DOHH2 (cell line): Measurements from ENCODE around the gene CDH4.

Source experiments
- EZH2phosphoT487 ChIP-seq: fragments of 200-600 bp; sonication (generic); IDR thresholded peaks from 2 replicates; pipeline ENCODE4 v1.6.1; 2017; ENCODE audit warnings: borderline replicate concordance, mild to moderate bottlenecking, antibody characterized with exemption, low read length, moderate library complexity, mixed read lengths
- TF ChIP-seq, protein P1 (sequence below): fragments of 200-600 bp; sonication (generic); IDR thresholded peaks from one replicate; pipeline ENCODE4 v1.5.1; 2014; ENCODE audit warnings: antibody characterized with exemption, mild to moderate bottlenecking, low read depth, low read length; ENCODE audit not compliant: poor library complexity, severe bottlenecking

DNA sequence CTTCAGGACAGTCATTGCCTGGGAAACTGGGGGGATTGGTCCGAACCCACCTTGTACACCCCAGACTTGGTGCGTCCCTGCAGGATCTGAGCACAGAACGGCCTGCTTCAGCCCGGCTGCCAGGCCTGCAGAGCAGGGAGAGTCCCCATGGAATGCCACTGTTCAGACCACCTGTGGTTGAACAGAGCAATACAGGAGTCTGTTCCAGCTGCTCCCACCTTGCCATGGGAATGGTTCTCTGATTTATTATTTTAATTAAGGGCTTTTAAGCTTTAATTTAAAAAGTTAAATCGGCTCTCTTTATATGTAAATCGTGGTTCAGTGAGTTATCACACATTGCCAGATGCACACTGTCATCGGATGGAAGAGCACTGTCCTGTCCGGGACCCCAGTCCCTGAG lies 310.4 kb downstream of the CDH4 start:
- TF ChIP-seq, protein P1, sequence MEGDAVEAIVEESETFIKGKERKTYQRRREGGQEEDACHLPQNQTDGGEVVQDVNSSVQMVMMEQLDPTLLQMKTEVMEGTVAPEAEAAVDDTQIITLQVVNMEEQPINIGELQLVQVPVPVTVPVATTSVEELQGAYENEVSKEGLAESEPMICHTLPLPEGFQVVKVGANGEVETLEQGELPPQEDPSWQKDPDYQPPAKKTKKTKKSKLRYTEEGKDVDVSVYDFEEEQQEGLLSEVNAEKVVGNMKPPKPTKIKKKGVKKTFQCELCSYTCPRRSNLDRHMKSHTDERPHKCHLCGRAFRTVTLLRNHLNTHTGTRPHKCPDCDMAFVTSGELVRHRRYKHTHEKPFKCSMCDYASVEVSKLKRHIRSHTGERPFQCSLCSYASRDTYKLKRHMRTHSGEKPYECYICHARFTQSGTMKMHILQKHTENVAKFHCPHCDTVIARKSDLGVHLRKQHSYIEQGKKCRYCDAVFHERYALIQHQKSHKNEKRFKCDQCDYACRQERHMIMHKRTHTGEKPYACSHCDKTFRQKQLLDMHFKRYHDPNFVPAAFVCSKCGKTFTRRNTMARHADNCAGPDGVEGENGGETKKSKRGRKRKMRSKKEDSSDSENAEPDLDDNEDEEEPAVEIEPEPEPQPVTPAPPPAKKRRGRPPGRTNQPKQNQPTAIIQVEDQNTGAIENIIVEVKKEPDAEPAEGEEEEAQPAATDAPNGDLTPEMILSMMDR: no peak
- TF ChIP-seq EZH2phosphoT487: no peak
